HG03066 (cell line): Measurements from ENCODE around the gene TSKS.

Experiments used
- ATAC-seq: cut with Tn5 transposase; IDR thresholded peaks from one replicate; pipeline ENCODE4 v1.9.1; 2021; ENCODE audit warnings: low read depth; ENCODE audit not compliant: unreplicated experiment

Gene TSKS

GRCh38 chr19:49795615-49796014, 32.5 kb upstream of the TSKS start:
- ATAC-seq = no peak

- no peak for ATAC-seq
These were observed 30.4 kb upstream of the TSKS start for GRCh38 chr19:49793561-49793840.

- ATAC-seq = no peak
These were observed 29.9 kb upstream of the TSKS start for GRCh38 chr19:49792829-49793560.

GRCh38 chr19:49791776-49792445, 28.8 kb upstream of the TSKS start:
- ATAC-seq = no peak

- ATAC-seq = no peak
These were observed 27.8 kb upstream of the TSKS start for GRCh38 chr19:49790866-49791265.

DNA sequence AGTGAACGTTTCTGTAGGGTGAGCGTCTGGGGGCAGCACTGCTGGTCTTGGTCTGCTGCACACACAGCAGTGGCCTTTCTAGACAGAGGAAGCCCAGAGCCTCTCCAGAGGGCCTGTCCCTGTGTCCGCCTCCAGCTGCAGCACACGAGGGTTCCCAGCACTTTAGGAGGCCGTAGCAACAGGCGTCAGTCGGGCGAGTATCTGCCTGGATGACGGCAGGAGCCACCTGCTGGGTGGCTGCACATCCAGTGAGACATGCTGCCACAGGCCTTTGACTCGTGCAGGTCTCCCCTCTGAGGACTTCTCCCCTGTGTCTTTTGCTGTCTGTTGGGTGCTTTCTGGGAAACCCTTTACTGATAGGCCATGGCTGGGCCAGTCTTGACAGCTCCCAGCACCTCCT, 25.8 kb upstream of the TSKS start:
- no peak for ATAC-seq

DNA sequence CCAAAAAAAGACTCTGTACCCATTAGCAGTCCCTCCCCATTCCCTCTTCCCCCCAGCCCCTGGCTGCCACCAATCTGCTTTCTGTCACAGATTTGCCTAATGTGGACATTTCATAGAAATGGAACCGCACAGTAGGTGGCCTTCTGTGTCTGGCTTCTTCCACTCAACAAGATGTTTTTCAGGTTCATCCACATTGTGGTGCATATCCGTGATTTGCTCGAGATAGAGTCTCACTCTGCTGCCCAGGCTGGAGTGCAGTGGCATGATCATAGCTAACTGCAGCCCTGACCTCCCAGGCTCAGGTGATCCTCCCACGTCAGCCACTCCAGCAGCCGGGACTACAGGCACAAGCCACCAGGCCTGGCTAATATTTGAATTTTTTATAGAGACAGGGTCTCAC, 24.6 kb upstream of the TSKS start:
- no peak for ATAC-seq

DNA sequence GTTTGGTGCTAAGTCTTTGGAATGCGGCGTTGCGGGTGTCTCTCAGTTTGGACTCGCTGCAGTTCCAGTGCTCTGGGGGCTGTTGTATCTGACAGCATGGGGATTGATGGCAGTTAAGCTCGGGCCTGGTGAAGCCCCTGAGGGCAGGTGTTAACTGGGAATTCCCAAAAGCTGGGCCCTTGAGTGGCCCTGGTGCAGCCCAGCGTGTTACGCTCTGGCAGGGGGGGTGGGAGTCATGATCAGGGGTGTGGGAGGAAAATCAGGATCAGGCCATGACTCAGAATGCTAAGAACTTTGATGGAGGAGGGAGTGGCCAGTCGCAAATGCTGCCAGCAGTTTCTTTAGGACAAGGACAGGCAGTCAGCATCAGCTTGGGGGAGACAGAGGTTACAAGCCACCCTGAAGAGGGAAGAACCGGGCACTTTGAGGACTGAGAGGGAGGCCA, 23.3 kb upstream of the TSKS start:
- ATAC-seq = no peak

GRCh38 chr19:49782515-49782914, 19.4 kb upstream of the TSKS start:
- ATAC-seq = no peak

DNA sequence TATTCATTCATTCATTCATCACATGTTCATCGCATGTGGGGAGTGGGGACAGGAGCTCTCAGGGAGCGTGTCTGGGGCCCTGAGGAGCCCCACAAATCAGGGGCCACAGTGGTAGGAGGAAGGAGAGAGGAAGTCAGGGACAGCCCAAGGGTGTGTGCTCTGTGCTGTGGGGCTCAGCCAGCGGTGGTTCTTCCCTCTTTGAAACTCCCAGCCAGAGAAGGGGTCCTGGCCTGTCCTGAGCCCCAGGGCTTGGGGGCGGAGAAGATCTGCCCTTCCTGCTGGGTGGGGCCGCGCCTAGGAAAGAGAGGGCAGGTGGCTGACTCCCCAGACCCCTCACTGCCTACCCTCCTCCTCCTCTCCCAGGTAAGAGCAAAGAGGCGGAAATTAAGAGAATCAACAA, 18.3 kb upstream of the TSKS start:
- ATAC-seq = no peak

DNA sequence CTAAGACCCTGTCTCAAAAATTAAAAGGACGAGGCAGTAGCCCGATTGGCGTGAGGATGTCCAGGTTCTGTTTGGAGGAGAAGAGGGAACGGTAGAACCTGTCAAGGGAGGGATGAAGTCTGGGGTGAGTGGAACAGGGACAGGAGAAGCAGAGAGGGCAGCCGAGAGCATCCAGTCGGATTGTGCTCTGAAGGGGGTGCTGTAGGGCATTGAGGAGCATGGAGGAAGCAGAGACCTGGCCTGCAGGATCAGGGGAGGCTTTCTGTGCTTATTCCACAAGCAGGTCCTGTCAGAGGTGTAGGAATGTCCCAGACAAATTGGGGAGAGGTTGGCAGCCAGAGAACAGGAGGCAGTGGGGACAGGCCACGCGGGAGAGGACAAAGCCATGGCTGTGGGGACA, 17.8 kb upstream of the TSKS start:
- no peak for ATAC-seq

DNA sequence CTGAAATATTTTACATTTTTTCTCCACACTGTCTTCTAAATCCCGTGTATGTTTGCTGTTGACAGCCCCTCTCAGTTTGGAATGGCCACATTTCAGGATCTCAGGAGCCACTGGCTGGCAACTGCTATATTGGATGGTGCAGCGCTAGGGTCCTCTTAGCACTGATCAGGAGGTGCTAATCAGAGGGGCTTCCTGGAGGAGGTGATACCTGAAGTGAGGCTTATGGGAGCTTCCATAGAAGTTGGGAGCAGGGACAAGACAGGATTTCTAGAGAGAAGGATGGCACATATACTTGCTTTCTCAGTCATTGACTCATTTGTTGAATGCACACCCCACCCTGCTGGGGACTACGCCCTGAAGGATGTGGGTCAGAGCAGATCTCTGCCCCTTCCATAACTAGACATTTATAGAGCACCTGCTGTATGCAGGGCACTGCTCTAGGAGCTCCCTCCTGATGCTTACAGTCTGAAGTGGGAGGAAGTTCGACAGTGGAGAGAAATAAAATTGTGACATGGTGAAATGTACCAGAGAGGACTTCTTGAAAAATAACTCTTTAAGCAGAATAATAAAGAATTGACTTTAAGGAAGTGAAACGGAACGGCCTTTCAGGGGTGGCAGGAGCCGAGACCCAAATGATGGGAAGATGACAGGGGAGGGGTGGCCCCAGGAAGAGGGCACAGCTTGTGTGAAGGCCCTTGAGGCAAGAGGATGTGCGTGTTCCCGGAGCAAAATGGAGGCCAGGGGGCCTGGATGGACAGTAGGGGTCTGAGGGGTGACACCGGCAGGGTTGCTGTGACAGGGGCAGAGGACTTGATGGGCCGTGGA, 16.8 kb upstream of the TSKS start:
- no peak for ATAC-seq

GRCh38 chr19:49776371-49776764, 13.3 kb upstream of the TSKS start:
- no peak for ATAC-seq

- ATAC-seq = no peak
These were observed 12.8 kb upstream of the TSKS start for GRCh38 chr19:49775742-49776370.

DNA sequence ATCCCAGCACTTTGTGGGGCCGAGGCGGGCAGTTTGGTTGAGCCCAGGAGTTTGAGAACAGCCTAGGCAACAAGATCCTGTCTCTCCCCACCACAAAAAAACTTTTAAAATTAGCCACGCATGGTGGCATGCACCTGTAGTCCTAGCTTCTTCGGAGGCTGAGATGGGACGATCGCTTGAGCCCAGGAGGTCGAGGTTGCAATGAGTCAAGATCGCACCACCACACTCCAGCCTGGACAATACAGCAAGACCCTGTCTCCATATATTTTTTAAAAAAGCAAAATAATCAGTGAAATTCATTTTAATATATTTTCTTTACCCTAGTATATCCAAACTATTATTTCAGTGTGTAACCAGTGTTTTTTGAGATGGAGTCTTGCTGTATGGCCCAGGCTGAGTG, 11.9 kb upstream of the TSKS start:
- ATAC-seq = no peak

DNA sequence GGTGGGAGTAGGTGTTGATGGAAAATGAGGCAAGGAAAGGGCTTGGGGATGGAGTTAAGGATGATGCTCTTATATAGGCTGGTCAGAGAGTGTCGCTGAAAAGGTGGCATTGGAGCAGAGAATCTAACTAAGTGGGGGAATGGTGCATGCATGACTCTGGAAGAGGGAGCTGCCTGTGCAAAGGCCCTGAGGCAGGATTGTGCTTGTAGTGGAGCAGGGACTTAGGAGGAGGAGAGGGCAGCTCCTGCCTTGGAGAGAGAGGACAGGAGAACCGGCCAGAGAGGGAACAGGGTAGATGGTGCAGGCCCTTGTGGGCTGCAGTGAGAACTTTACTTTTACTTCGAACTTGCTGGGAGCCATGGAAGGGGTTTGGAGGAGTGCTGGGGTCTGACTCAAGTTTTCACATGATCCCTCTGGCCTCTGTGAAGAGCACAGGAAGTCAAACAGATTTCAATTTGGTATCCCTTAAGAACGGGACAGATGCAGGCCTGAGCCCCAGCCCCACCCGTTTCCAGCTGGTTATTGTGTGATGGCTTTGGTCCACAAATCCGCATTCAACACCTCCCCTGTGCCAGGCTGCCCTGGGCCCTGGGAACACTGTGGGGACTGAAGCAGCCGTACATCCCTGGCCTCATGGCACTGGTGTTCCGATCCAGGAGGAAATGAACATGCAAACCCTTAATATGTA, 10.7 kb upstream of the TSKS start:
- no peak for ATAC-seq

- no peak for ATAC-seq
These were observed 9.8 kb upstream of the TSKS start for GRCh38 chr19:49772850-49773432.

DNA sequence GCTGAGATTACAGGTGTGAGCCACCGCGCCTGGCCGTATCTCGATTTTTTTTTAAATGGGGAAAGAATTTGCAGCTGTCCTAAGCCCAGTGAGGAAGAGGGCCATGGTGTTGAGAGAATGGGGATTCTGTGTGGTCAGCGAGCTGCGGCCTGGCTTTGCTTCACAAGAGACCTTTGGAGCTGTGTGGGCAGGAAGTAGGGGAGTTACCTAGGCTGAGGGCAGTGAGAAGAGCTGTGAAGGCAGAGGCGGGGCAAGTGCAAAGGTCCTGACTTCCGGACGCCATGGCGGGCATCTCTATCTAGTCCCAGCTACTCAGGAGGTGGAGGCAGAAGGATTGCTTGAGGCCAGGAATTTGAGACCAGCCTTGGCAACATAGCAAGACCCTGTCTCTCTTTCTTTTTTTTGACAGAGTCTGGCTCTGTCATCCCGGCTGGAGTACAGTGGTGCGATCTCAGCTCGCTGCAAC, 8.6 kb upstream of the TSKS start:
- no peak for ATAC-seq

GRCh38 chr19:49770529-49770928, 7.4 kb upstream of the TSKS start:
- ATAC-seq = no peak

GRCh38 chr19:49767967-49768581, 5.0 kb upstream of the TSKS start:
- no peak for ATAC-seq
